ENCODE data around the gene MSX1. TPM values are rescaled to one million over a fixed set of nuclear protein-coding genes. Genes with fewer than 3 reads are reported as not detected.

MSX1 gene
- total RNA-seq, 1 experiment from 2014 or later = 59.9 TPM

DNA sequence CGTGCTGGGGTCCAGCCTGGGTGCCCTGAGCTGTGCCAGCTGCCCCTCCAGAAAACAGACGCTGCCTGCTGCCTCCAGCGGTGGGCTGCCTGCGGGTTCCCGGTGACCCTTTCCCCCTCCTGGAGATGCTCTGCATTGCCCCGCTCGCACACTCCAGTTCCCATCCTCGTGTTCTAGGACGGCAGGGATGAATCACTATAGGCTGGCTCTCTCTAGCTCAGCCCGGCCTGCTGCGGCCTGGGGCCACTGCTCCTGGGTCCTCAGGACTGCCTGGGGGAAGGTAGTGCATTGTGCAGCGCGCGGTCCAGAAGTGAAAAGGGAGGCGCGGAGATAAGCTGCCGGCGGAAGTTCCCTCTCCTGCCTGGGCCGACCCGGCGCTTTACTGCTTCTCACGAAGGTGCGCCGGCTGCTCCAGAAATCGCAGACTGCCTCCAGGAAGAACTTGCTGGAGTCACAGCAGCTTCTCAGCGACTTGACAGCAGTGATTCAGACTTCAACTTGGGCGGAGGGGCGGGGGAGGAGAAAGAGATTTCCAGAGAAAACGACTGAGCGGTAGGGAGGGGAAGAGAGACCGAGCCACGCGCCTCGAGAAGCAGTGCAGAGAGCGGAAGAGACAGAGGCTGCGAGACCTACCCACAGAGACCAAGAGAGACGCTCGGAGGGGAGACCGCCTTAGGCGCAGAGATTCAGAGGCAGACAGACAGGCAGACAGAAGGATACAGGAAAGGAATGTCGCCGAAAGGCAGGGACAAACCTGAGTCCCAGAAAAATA, 6.7 kb upstream of the MSX1 start:
- Histone ChIP-seq H3K4me1 (ENCODE audit: control insufficient read depth in 1 of 2, insufficient read depth in 2 of 2, low read length in 2 of 2) (peaks cover 18 to 30% of the 10 kb centered on the region in 2 experiments), H3K79me2 (ENCODE audit: insufficient read depth, low read length) (no peaks in the 10 kb centered on the region), H3K36me3 (ENCODE audit: control insufficient read depth in 1 of 2, insufficient read depth in 2 of 2, low read length in 2 of 2) (no peaks in the 10 kb centered on the region), H2AFZ (ENCODE audit: low read depth, low read length, poor library complexity, severe bottlenecking) (no peak overlapping the region), H4K20me1 (ENCODE audit: insufficient read depth) (no peaks in the 10 kb centered on the region), H3K9me3 (ENCODE audit: control insufficient read depth in 1 of 2, insufficient read depth in 1 of 2, low read depth in 1 of 2, low read length in 2 of 2) (no peaks in the 10 kb centered on the region), H3K27ac (ENCODE audit: low read depth, low read length) (no peak overlapping the region), H3K4me3 (replicated peaks in 1 of 2; ENCODE audit: low read depth in 1 of 2, low read length in 2 of 2) (no peak overlapping the region), H3K9me2 (ENCODE audit: insufficient read depth) (no peaks in the 10 kb centered on the region), H3K4me2 (ENCODE audit: low read length) (no peak overlapping the region), H3K27me3 (ENCODE audit: insufficient read depth, low read length) (no peaks in the 10 kb centered on the region), H3K9ac (ENCODE audit: low read length) (no peak overlapping the region)
- DNase-seq (ENCODE audit: low read depth, low spot score) = no peak
- no TSS peak for BruUV-seq (replicated peaks)
- intact Hi-C loops (cut with micrococcal nuclease) = no loop called here
- ChIA-PET RAD21 (ENCODE audit: low non-redundant PET in 1 of 2, low total read pairs in 2 of 2, uncharacterized antibody in 2 of 2, unreplicated experiment in 2 of 2) (no interaction called here), POLR2A (no interaction called here), CTCF (no interaction called here)
- TF ChIP-seq SIN3A (IDR thresholded peaks at IDR 0.05; ENCODE audit: low read depth) (no peak), POLR2A (IDR thresholded peaks at IDR 0.05; ENCODE audit: borderline replicate concordance, extremely low read depth, insufficient read depth, insufficient read length) (no peak), SRF (IDR thresholded peaks at IDR 0.05; ENCODE audit: low read depth) (no peak), ZNF274 (IDR thresholded peaks at IDR 0.05; ENCODE audit: low read depth, low read length) (no peak), EZH2 (IDR thresholded peaks at IDR 0.05) (no peak), CBX3 (IDR thresholded peaks at IDR 0.05; ENCODE audit: low read depth) (no peak), POLR2AphosphoS5 (IDR thresholded peaks at IDR 0.05; ENCODE audit: low read depth, low read length) (no peak), RAD21 (IDR thresholded peaks at IDR 0.05; ENCODE audit: low read depth) (no peak), FOSL1 (IDR thresholded peaks at IDR 0.05; ENCODE audit: low read depth) (no peak), JUND (IDR thresholded peaks at IDR 0.05) (no peak), YY1 (IDR thresholded peaks at IDR 0.05; ENCODE audit: extremely low read depth, insufficient replicate concordance, low read depth, low read length) (no peak), SP1 (IDR thresholded peaks at IDR 0.05; ENCODE audit: low read depth) (no peak), EGR1 (IDR thresholded peaks at IDR 0.05; ENCODE audit: low read depth) (no peak), CEBPB (IDR thresholded peaks at IDR 0.05; ENCODE audit: low read depth) (no peak)
- TF ChIP-seq, protein P1, sequence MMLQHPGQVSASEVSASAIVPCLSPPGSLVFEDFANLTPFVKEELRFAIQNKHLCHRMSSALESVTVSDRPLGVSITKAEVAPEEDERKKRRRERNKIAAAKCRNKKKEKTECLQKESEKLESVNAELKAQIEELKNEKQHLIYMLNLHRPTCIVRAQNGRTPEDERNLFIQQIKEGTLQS (IDR thresholded peaks at IDR 0.05) = no peak
- TF ChIP-seq, protein P2, sequence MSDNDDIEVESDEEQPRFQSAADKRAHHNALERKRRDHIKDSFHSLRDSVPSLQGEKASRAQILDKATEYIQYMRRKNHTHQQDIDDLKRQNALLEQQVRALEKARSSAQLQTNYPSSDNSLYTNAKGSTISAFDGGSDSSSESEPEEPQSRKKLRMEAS (IDR thresholded peaks at IDR 0.05) = no peak
- TF ChIP-seq, protein P3, sequence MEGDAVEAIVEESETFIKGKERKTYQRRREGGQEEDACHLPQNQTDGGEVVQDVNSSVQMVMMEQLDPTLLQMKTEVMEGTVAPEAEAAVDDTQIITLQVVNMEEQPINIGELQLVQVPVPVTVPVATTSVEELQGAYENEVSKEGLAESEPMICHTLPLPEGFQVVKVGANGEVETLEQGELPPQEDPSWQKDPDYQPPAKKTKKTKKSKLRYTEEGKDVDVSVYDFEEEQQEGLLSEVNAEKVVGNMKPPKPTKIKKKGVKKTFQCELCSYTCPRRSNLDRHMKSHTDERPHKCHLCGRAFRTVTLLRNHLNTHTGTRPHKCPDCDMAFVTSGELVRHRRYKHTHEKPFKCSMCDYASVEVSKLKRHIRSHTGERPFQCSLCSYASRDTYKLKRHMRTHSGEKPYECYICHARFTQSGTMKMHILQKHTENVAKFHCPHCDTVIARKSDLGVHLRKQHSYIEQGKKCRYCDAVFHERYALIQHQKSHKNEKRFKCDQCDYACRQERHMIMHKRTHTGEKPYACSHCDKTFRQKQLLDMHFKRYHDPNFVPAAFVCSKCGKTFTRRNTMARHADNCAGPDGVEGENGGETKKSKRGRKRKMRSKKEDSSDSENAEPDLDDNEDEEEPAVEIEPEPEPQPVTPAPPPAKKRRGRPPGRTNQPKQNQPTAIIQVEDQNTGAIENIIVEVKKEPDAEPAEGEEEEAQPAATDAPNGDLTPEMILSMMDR (IDR thresholded peaks at IDR 0.05 in 2 of 3, conservative IDR thresholded peaks at IDR 0.05 in 1 of 3; ENCODE audit: borderline replicate concordance in 1 of 3, insufficient read depth in 1 of 3, low read depth in 2 of 3, low read length in 2 of 3) = no peak
- TF ChIP-seq, protein P4, sequence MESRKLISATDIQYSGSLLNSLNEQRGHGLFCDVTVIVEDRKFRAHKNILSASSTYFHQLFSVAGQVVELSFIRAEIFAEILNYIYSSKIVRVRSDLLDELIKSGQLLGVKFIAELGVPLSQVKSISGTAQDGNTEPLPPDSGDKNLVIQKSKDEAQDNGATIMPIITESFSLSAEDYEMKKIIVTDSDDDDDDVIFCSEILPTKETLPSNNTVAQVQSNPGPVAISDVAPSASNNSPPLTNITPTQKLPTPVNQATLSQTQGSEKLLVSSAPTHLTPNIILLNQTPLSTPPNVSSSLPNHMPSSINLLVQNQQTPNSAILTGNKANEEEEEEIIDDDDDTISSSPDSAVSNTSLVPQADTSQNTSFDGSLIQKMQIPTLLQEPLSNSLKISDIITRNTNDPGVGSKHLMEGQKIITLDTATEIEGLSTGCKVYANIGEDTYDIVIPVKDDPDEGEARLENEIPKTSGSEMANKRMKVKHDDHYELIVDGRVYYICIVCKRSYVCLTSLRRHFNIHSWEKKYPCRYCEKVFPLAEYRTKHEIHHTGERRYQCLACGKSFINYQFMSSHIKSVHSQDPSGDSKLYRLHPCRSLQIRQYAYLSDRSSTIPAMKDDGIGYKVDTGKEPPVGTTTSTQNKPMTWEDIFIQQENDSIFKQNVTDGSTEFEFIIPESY (IDR thresholded peaks at IDR 0.05; ENCODE audit: extremely low read depth, insufficient replicate concordance, low read length) = no peak
- TF ChIP-seq, protein P5, sequence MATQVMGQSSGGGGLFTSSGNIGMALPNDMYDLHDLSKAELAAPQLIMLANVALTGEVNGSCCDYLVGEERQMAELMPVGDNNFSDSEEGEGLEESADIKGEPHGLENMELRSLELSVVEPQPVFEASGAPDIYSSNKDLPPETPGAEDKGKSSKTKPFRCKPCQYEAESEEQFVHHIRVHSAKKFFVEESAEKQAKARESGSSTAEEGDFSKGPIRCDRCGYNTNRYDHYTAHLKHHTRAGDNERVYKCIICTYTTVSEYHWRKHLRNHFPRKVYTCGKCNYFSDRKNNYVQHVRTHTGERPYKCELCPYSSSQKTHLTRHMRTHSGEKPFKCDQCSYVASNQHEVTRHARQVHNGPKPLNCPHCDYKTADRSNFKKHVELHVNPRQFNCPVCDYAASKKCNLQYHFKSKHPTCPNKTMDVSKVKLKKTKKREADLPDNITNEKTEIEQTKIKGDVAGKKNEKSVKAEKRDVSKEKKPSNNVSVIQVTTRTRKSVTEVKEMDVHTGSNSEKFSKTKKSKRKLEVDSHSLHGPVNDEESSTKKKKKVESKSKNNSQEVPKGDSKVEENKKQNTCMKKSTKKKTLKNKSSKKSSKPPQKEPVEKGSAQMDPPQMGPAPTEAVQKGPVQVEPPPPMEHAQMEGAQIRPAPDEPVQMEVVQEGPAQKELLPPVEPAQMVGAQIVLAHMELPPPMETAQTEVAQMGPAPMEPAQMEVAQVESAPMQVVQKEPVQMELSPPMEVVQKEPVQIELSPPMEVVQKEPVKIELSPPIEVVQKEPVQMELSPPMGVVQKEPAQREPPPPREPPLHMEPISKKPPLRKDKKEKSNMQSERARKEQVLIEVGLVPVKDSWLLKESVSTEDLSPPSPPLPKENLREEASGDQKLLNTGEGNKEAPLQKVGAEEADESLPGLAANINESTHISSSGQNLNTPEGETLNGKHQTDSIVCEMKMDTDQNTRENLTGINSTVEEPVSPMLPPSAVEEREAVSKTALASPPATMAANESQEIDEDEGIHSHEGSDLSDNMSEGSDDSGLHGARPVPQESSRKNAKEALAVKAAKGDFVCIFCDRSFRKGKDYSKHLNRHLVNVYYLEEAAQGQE (IDR thresholded peaks at IDR 0.05; ENCODE audit: low read depth) = no peak
- no peak for ATAC-seq

Data from HCT116 (cell line).